Urinary bladder (tissue), 4 donors: ENCODE data around the gene NLRX1. TPM values are rescaled to one million over a fixed set of nuclear protein-coding genes. Genes with fewer than 3 reads are reported as not detected.

Experiments
- DNase-seq: peaks from one replicate; pipeline ENCODE4 v3.0.0-alpha.2; 2015; ENCODE audit errors: extremely low spot score
- H3K27ac ChIP-seq: one replicate; pipeline ENCODE4 v1.5.1; 2013; ENCODE audit warnings: low read depth, mild to moderate bottlenecking, moderate library complexity
- H3K36me3 ChIP-seq: one replicate; pipeline ENCODE4 v1.6.1; 2013; ENCODE audit warnings: mild to moderate bottlenecking, moderate library complexity; ENCODE audit not compliant: insufficient read depth
- H3K4me1 ChIP-seq: one replicate; pipeline ENCODE4 v1.6.1; 2013; ENCODE audit warnings: mild to moderate bottlenecking, moderate library complexity; ENCODE audit not compliant: insufficient read depth
- H3K4me3 ChIP-seq: one replicate; pipeline ENCODE4 v1.5.1; 2013; ENCODE audit warnings: low read depth, low read length
- WGBS: extraction: QIAGEN DNeasy Blood & Tissue Kit; methylation state at CpG from one replicate; pipeline ENCODE4 v1.1.7; 2013; 5-methylcytosine and 5-hydroxymethylcytosine counted together
- polyA plus RNA-seq: library from polyadenylated mRNA; stranded (reverse); fragments of 200-250 nt; gene quantifications from one replicate; pipeline ENCODE4 v1.2.3, GENCODE V29; 2013
- total RNA-seq: library from RNA; depleted of rRNA; stranded (reverse); fragments of >200 nt; gene quantifications from one replicate; pipeline ENCODE4 v1.2.3, GENCODE V29; 2014
- donor health status: healthy with polysubstance abuse.
- donor health status: healthy.

NLRX1 gene
- total and polyA plus RNA-seq, 2 donors = 11.7 to 24.3 TPM

- Histone ChIP-seq H3K36me3 (no peaks in the 10 kb centered on the region), H3K4me3 (no peak overlapping the region), H3K27ac (no peak overlapping the region), H3K4me1 (no peaks in the 10 kb centered on the region)
- WGBS = 61% methylated on average over 6 of the region's 6 CpGs
- no peak for DNase-seq
These were observed 20.8 kb upstream of the NLRX1 start for GRCh38 chr11:119147604-119148333.

DNA sequence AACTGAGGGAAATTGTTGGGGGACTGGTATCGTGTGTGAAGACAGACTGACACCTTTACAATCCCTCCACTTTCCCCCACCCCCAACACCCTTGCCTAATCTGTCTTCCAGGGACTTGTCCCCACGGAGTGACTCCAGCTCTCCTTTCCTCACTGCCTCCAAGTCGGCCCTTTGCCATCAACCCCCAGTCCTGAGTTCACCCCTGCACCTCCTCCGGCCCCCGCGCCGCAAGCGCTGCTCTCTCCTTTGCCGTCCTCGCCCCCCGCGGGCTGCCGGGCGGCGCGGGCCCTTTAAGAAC, 19.9 kb upstream of the NLRX1 start:
- no peak overlapping the region for H3K27ac ChIP-seq
- H3K4me3 ChIP-seq = peak overlapping the region; percentile 58
- WGBS = under 1% methylated on average over 16 of the region's 16 CpGs
- no peak for DNase-seq
- H3K36me3 ChIP-seq = no peaks in the 10 kb centered on the region
- H3K4me1 ChIP-seq = no peaks in the 10 kb centered on the region

GRCh38 chr11:119149018-119149785, 19.3 kb upstream of the NLRX1 start, which contains the start of gene ABCG4:
Gene ABCG4, plus strand, starts transcription at chr11:119149052. Its CDS starts 914 bp downstream, at chr11:119149966.
- DNase-seq = no peak
- Histone ChIP-seq H3K36me3 (no peaks in the 10 kb centered on the region), H3K27ac (no peak within 1 kb of the TSS), H3K4me3 (peak within 1 kb of the TSS; percentile 58), H3K4me1 (no peaks in the 10 kb centered on the region)
- WGBS = under 1% methylated on average over 73 of the region's 73 CpGs

DNA sequence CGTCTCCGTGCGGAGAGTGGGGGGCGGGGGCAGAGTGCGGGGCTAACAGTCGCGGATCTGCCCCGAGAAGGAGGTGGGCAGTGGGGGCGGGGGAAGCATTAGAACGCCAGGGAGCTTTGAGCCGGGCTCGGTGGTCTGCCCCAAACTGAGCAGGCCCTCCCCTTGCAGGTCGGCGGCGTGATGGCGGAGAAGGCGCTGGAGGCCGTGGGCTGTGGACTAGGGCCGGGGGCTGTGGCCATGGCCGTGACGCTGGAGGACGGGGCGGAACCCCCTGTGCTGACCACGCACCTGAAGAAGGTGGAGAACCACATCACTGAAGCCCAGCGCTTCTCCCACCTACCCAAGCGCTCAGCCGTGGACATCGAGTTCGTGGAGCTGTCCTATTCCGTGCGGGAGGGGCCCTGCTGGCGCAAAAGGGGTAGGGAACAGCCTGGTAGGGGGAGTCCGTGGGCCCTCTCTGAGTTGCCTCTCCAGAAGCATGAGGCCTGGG, 18.7 kb upstream of the NLRX1 start:
- WGBS = 26% methylated on average over 33 of the region's 33 CpGs
- H3K36me3 ChIP-seq = no peaks in the 10 kb centered on the region
- peak overlapping the region; percentile 58 for H3K4me3 ChIP-seq
- H3K27ac ChIP-seq = no peak overlapping the region
- DNase-seq = no peak
- no peaks in the 10 kb centered on the region for H3K4me1 ChIP-seq

DNA sequence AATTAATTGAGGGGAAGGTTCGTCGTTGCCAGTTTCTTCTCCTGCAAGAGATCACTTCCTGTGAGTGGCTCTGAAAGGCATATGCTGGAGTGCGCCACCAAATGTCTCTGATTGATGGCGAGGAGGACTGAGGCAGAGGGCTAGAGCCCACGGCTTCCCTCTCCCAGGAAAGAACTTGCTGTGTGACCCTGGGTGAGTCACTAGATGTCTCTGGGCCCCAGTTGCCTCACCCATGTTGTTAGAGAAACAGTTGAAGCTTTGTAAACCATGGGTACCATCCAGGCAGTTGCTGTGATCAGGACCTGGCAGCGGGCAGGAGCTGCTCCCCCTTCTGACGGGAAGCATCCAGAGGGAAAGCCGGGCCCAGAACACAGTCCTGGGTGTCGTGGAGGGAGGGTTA, 16.5 kb upstream of the NLRX1 start:
- Histone ChIP-seq H3K36me3 (no peaks in the 10 kb centered on the region), H3K27ac (no peak overlapping the region), H3K4me1 (no peaks in the 10 kb centered on the region), H3K4me3 (no peak overlapping the region)
- 79% methylated on average over 9 of the region's 9 CpGs for WGBS
- no peak for DNase-seq

DNA sequence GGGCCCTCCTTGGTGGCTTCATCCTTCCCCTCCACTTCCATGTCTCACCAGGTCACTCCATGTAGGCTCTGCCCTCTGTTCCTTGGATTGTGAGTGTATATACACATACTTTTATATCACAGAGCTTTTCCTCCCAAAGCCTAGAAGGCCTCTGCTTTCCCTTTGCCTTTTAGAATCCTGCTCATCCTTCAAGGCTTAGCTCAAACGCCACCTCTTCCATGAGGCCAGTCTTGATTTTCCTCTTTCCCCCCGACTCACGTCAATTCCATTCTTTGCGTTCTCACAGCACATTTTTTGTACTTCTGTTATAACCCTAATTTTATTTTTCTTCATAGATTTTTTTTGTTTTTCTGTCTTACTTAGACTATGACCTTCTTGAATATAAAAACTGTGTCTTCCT, 15.9 kb upstream of the NLRX1 start:
- no peaks in the 10 kb centered on the region for H3K36me3 ChIP-seq
- no peak overlapping the region for H3K4me3 ChIP-seq
- 85% methylated on average over 4 of the region's 4 CpGs for WGBS
- H3K4me1 ChIP-seq = no peaks in the 10 kb centered on the region
- H3K27ac ChIP-seq = no peak overlapping the region
- DNase-seq = no peak

DNA sequence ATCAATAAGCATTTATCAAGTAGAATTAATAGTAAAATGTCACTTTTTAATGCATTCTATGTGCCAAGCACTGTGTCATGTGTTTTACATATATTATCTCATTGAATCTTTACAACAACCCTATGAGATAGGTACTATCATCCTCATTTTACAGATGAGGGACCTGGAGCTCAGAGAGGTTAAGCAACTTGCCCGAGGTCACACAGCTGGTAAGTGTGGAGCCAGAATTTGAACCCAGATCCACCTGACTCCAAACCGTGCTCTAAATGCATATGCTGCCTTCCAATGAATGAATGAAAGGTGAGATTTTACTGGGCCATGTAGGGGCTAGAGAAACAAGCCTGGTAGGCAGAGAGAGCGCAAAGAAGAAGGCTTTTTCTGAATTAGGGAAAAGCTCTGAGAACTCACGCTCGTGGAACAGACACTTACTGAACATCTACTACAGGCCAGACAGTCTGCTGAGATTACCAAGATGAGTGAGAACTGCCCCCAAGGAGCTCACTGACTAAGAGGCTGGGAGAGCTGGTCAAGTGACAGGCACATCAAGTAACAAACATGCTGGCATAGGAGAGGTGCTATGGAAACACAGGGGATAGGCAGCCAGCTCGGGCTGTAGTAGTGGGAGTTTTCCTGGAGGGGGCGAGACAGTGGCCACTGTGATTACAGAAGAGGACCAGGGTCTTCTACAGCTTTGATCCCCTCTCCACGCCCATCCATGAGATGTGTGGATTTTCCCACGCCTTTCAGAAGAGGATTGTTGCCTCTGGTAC, 15.3 kb upstream of the NLRX1 start:
- Histone ChIP-seq H3K36me3 (no peaks in the 10 kb centered on the region), H3K4me1 (no peaks in the 10 kb centered on the region), H3K4me3 (no peak overlapping the region), H3K27ac (no peak overlapping the region)
- WGBS = 84% methylated on average over 9 of the region's 9 CpGs
- DNase-seq = no peak

DNA sequence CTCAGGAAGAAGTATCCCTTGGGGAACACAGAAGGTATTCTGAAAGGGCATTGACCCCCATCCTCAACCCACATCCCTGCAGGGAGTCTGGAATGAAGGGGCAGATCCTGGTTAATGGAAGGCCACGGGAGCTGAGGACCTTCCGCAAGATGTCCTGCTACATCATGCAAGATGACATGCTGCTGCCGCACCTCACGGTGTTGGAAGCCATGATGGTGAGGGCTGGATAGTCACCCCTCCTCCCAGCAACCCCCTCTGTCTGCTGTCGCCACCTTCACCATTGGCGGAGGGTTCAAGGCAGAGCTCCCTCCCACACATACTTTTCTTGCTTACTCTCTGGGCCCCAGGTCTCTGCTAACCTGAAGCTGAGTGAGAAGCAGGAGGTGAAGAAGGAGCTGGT, 14.3 kb upstream of the NLRX1 start:
- no peaks in the 10 kb centered on the region for H3K4me1 ChIP-seq
- WGBS = 87% methylated on average over 6 of the region's 6 CpGs
- DNase-seq = no peak
- no peak overlapping the region for H3K4me3 ChIP-seq
- H3K36me3 ChIP-seq = no peaks in the 10 kb centered on the region
- H3K27ac ChIP-seq = no peak overlapping the region

DNA sequence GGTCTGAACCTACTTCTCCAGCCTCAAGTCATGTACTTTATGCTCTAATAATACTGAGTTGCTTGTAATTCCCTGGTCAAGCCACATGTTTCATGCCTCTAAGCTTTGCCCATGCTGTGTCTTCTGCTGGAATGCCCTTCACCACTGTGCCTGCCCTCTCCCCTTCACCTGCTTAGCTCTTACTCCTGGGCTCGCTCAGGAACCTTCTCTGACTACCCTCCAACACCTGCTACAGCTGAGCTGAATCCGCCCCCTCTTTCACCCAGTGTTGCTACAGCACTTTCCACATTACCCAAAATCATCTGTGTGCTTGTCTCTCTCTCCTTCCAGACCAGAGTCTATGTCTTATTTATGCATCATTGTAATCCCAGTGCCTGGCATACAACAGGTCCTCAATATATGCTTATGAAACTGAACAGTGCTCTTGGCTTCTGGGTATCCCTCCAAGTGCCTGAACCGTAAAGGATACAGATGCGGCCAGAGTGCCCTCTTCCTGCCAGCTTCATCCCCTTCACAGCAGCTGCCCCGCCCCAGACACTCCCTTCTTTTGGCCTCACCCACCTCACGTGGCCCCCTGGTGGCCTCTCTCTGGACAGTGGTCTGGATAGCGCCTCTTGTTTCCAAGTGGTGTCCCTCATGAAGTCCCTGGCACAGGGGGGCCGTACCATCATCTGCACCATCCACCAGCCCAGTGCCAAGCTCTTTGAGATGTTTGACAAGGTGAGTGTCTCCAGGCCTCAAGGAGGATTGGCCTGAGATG, 12.6 kb upstream of the NLRX1 start:
- 47% methylated on average over 8 of the region's 8 CpGs for WGBS
- Histone ChIP-seq H3K27ac (no peak overlapping the region), H3K4me1 (no peaks in the 10 kb centered on the region), H3K36me3 (no peaks in the 10 kb centered on the region), H3K4me3 (no peak overlapping the region)
- DNase-seq = no peak

DNA sequence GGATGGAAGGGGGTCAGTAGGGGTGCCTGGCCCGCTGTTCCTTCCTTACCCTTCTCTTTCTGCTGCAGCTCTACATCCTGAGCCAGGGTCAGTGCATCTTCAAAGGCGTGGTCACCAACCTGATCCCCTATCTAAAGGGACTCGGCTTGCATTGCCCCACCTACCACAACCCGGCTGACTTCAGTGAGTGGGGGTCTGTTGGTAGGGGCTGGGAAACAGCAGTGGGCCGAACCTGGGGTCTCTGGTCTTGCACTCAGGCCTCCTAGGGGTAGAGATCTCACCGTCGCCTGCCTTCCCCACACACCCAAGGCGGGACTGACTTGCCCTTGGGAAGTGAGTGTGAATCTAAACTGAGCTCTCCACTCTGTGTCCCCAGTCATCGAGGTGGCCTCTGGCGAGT, 12.0 kb upstream of the NLRX1 start:
- H3K27ac ChIP-seq = no peak overlapping the region
- no peaks in the 10 kb centered on the region for H3K4me1 ChIP-seq
- WGBS = 86% methylated on average over 10 of the region's 10 CpGs
- DNase-seq = no peak
- H3K36me3 ChIP-seq = no peaks in the 10 kb centered on the region
- H3K4me3 ChIP-seq = no peak overlapping the region

DNA sequence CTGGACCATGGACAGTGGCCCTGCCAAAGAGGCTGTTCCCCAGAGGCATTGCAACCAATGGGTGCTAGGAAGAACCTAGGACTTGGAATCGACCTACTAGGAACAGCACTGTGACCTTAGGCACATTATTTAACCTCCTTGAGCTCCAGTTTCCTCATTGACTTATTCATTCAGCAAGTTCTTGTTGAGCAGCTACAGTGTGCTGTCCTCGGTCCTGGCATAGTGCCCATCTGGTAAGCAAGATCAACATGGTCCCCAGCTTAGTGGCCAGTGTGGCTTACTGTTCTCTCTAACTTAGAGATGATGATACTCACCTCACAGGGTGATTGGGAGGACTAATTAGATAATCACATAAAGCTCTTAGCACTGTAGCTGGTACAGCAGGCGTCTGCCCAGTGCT, 11.5 kb upstream of the NLRX1 start:
- 56% methylated on average over 3 of the region's 3 CpGs for WGBS
- no peak overlapping the region for H3K4me3 ChIP-seq
- no peaks in the 10 kb centered on the region for H3K4me1 ChIP-seq
- H3K36me3 ChIP-seq = no peaks in the 10 kb centered on the region
- no peak overlapping the region for H3K27ac ChIP-seq
- DNase-seq = no peak

DNA sequence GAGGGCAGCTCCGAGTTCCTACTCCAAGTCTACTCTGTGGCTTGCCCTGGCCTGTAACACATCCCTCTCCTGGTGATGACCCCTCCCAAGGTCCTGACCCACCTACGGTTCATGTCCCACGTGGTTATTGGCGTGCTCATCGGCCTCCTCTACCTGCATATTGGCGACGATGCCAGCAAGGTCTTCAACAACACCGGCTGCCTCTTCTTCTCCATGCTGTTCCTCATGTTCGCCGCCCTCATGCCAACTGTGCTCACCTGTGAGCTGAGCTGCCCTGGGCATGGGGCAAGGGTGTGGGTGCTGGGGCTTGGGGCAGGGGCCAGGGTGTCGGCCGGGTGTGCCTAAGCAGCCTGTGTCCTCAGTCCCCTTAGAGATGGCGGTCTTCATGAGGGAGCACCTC, 10.1 kb upstream of the NLRX1 start:
- no peak overlapping the region for H3K27ac ChIP-seq
- DNase-seq = no peak
- H3K4me3 ChIP-seq = no peak overlapping the region
- 93% methylated on average over 13 of the region's 13 CpGs for WGBS
- H3K36me3 ChIP-seq = no peaks in the 10 kb centered on the region
- no peaks in the 10 kb centered on the region for H3K4me1 ChIP-seq

GRCh38 chr11:119160151-119160550, 8.4 kb upstream of the NLRX1 start:
- H3K36me3 ChIP-seq = no peaks in the 10 kb centered on the region
- DNase-seq = no peak
- no peak overlapping the region for H3K4me3 ChIP-seq
- WGBS = 94% methylated on average over 9 of the region's 9 CpGs
- H3K27ac ChIP-seq = no peak overlapping the region
- no peaks in the 10 kb centered on the region for H3K4me1 ChIP-seq
